Measurements from ENCODE around the gene PALMD. TPM values are rescaled to one million over a fixed set of nuclear protein-coding genes. Genes with fewer than 3 reads are reported as not detected.

The PALMD gene
- polyA plus RNA-seq, 1 donor: 4.6 TPM

- Histone ChIP-seq H3K4me3 (ENCODE audit: low read length) (no peak overlapping the region), H3K36me3 (ENCODE audit: control insufficient read depth, insufficient read depth, low read length) (no peaks in the 10 kb centered on the region), H3K4me1 (ENCODE audit: control insufficient read depth, insufficient read depth, low read length) (no peaks in the 10 kb centered on the region), H3K27me3 (ENCODE audit: control insufficient read depth, insufficient read depth, low read length) (no peaks in the 10 kb centered on the region), H3K27ac (ENCODE audit: low read length) (no peak overlapping the region), H3K9me3 (ENCODE audit: control insufficient read depth, low read depth, low read length) (no peaks in the 10 kb centered on the region)
- no CpG with 5 or more reads among the region's 4 CpGs for WGBS (ENCODE audit: insufficient coverage, low lambda C conversion rate)
- no peak for DNase-seq
Observed at GRCh38 chr1:99682291-99682751, 36.4 kb downstream of the PALMD start.

GRCh38 chr1:99685516-99686180 lies 39.7 kb downstream of the PALMD start:
- WGBS (ENCODE audit: insufficient coverage, low lambda C conversion rate): no CpG with 5 or more reads among the region's 6 CpGs
- DNase-seq: peak; percentile 38 to 52
- no peak overlapping the region for H3K27ac ChIP-seq (ENCODE audit: low read length)

GRCh38 chr1:99691175-99691574 lies 45.3 kb downstream of the PALMD start:
- H3K27me3 ChIP-seq (ENCODE audit: control insufficient read depth, insufficient read depth, low read length): peaks cover 2% of the 10 kb centered on the region
- no peak for DNase-seq
- WGBS (ENCODE audit: insufficient coverage, low lambda C conversion rate): 83% methylated on average over 1 of the region's 2 CpGs
- H3K36me3 ChIP-seq (ENCODE audit: control insufficient read depth, insufficient read depth, low read length): no peaks in the 10 kb centered on the region
- no peaks in the 10 kb centered on the region for H3K9me3 ChIP-seq (ENCODE audit: control insufficient read depth, low read depth, low read length)
- no peaks in the 10 kb centered on the region for H3K4me1 ChIP-seq (ENCODE audit: control insufficient read depth, insufficient read depth, low read length)
- H3K4me3 ChIP-seq (ENCODE audit: low read length): no peak overlapping the region
- no peak overlapping the region for H3K27ac ChIP-seq (ENCODE audit: low read length)

More at GRCh38 chr1:99685516-99686180, 39.7 kb downstream of the PALMD start:
- Histone ChIP-seq H3K9me3 (ENCODE audit: control insufficient read depth, low read depth, low read length) (no peaks in the 10 kb centered on the region), H3K27me3 (ENCODE audit: control insufficient read depth, insufficient read depth, low read length) (no peaks in the 10 kb centered on the region), H3K4me1 (ENCODE audit: control insufficient read depth, insufficient read depth, low read length) (no peaks in the 10 kb centered on the region), H3K36me3 (ENCODE audit: control insufficient read depth, insufficient read depth, low read length) (no peaks in the 10 kb centered on the region), H3K4me3 (ENCODE audit: low read length) (no peak overlapping the region)

- Histone ChIP-seq H3K4me3 (ENCODE audit: low read length) (no peak overlapping the region), H3K27me3 (ENCODE audit: control insufficient read depth, insufficient read depth, low read length) (peaks cover 2% of the 10 kb centered on the region), H3K36me3 (ENCODE audit: control insufficient read depth, insufficient read depth, low read length) (no peaks in the 10 kb centered on the region), H3K9me3 (ENCODE audit: control insufficient read depth, low read depth, low read length) (no peaks in the 10 kb centered on the region), H3K27ac (ENCODE audit: low read length) (no peak overlapping the region), H3K4me1 (ENCODE audit: control insufficient read depth, insufficient read depth, low read length) (no peaks in the 10 kb centered on the region)
- DNase-seq: no peak
- no CpG with 5 or more reads among the region's 2 CpGs for WGBS (ENCODE audit: insufficient coverage, low lambda C conversion rate)
Observed at GRCh38 chr1:99696616-99697015, 50.7 kb downstream of the PALMD start.

GRCh38 chr1:99697580-99697979 lies 51.7 kb downstream of the PALMD start:
- no CpG with 5 or more reads among the region's 1 CpG for WGBS (ENCODE audit: insufficient coverage, low lambda C conversion rate)
- H3K27ac ChIP-seq (ENCODE audit: low read length): no peak overlapping the region
- H3K9me3 ChIP-seq (ENCODE audit: control insufficient read depth, low read depth, low read length): no peaks in the 10 kb centered on the region
- H3K36me3 ChIP-seq (ENCODE audit: control insufficient read depth, insufficient read depth, low read length): no peaks in the 10 kb centered on the region
- H3K27me3 ChIP-seq (ENCODE audit: control insufficient read depth, insufficient read depth, low read length): no peaks in the 10 kb centered on the region
- DNase-seq: no peak
- no peak overlapping the region for H3K4me3 ChIP-seq (ENCODE audit: low read length)
- no peaks in the 10 kb centered on the region for H3K4me1 ChIP-seq (ENCODE audit: control insufficient read depth, insufficient read depth, low read length)

GRCh38 chr1:99700020-99700419 lies 54.1 kb downstream of the PALMD start:
- Histone ChIP-seq H3K4me3 (ENCODE audit: low read length) (no peak overlapping the region), H3K9me3 (ENCODE audit: control insufficient read depth, low read depth, low read length) (no peaks in the 10 kb centered on the region), H3K36me3 (ENCODE audit: control insufficient read depth, insufficient read depth, low read length) (no peaks in the 10 kb centered on the region), H3K4me1 (ENCODE audit: control insufficient read depth, insufficient read depth, low read length) (no peaks in the 10 kb centered on the region), H3K27me3 (ENCODE audit: control insufficient read depth, insufficient read depth, low read length) (no peaks in the 10 kb centered on the region), H3K27ac (ENCODE audit: low read length) (no peak overlapping the region)
- DNase-seq: no peak
- 94% methylated on average over 3 of the region's 3 CpGs for WGBS (ENCODE audit: insufficient coverage, low lambda C conversion rate)

GRCh38 chr1:99702221-99702620 lies 56.3 kb downstream of the PALMD start:
- no peak overlapping the region for H3K27ac ChIP-seq (ENCODE audit: low read length)
- H3K4me3 ChIP-seq (ENCODE audit: low read length): no peak overlapping the region
- H3K36me3 ChIP-seq (ENCODE audit: control insufficient read depth, insufficient read depth, low read length): no peaks in the 10 kb centered on the region
- H3K9me3 ChIP-seq (ENCODE audit: control insufficient read depth, low read depth, low read length): no peaks in the 10 kb centered on the region
- no peaks in the 10 kb centered on the region for H3K27me3 ChIP-seq (ENCODE audit: control insufficient read depth, insufficient read depth, low read length)
- DNase-seq: no peak
- no peaks in the 10 kb centered on the region for H3K4me1 ChIP-seq (ENCODE audit: control insufficient read depth, insufficient read depth, low read length)

- H3K9me3 ChIP-seq (ENCODE audit: control insufficient read depth, low read depth, low read length): no peaks in the 10 kb centered on the region
- 72% methylated on average over 4 of the region's 17 CpGs for WGBS (ENCODE audit: insufficient coverage, low lambda C conversion rate)
- H3K27ac ChIP-seq (ENCODE audit: low read length): no peak overlapping the region
- no peaks in the 10 kb centered on the region for H3K27me3 ChIP-seq (ENCODE audit: control insufficient read depth, insufficient read depth, low read length)
- no peak for DNase-seq
- no peak overlapping the region for H3K4me3 ChIP-seq (ENCODE audit: low read length)
- no peaks in the 10 kb centered on the region for H3K36me3 ChIP-seq (ENCODE audit: control insufficient read depth, insufficient read depth, low read length)
- no peaks in the 10 kb centered on the region for H3K4me1 ChIP-seq (ENCODE audit: control insufficient read depth, insufficient read depth, low read length)
Observed at GRCh38 chr1:99704356-99704816, 58.5 kb downstream of the PALMD start.

GRCh38 chr1:99705385-99705784 lies 59.5 kb downstream of the PALMD start:
- H3K4me3 ChIP-seq (ENCODE audit: low read length): no peak overlapping the region
- no peak overlapping the region for H3K27ac ChIP-seq (ENCODE audit: low read length)
- H3K4me1 ChIP-seq (ENCODE audit: control insufficient read depth, insufficient read depth, low read length): no peaks in the 10 kb centered on the region
- no peak for DNase-seq
- no peaks in the 10 kb centered on the region for H3K27me3 ChIP-seq (ENCODE audit: control insufficient read depth, insufficient read depth, low read length)
- peaks cover 4% of the 10 kb centered on the region for H3K36me3 ChIP-seq (ENCODE audit: control insufficient read depth, insufficient read depth, low read length)
- H3K9me3 ChIP-seq (ENCODE audit: control insufficient read depth, low read depth, low read length): no peaks in the 10 kb centered on the region

GRCh38 chr1:99707535-99708142 lies 61.7 kb downstream of the PALMD start:
- 0% methylated on average over 1 of the region's 4 CpGs for WGBS (ENCODE audit: insufficient coverage, low lambda C conversion rate)
- no peaks in the 10 kb centered on the region for H3K4me1 ChIP-seq (ENCODE audit: control insufficient read depth, insufficient read depth, low read length)

GRCh38 chr1:99710994-99711393 lies 65.1 kb downstream of the PALMD start:
- WGBS (ENCODE audit: insufficient coverage, low lambda C conversion rate): 100% methylated on average over 1 of the region's 4 CpGs
- no peaks in the 10 kb centered on the region for H3K27me3 ChIP-seq (ENCODE audit: control insufficient read depth, insufficient read depth, low read length)
- H3K9me3 ChIP-seq (ENCODE audit: control insufficient read depth, low read depth, low read length): no peaks in the 10 kb centered on the region
- no peak for DNase-seq
- H3K4me1 ChIP-seq (ENCODE audit: control insufficient read depth, insufficient read depth, low read length): no peaks in the 10 kb centered on the region
- peaks cover 7% of the 10 kb centered on the region for H3K36me3 ChIP-seq (ENCODE audit: control insufficient read depth, insufficient read depth, low read length)
- H3K4me3 ChIP-seq (ENCODE audit: low read length): no peak overlapping the region
- no peak overlapping the region for H3K27ac ChIP-seq (ENCODE audit: low read length)

More at GRCh38 chr1:99707535-99708142, 61.7 kb downstream of the PALMD start:
- Histone ChIP-seq H3K9me3 (ENCODE audit: control insufficient read depth, low read depth, low read length) (no peaks in the 10 kb centered on the region), H3K4me3 (ENCODE audit: low read length) (no peak overlapping the region), H3K27me3 (ENCODE audit: control insufficient read depth, insufficient read depth, low read length) (no peaks in the 10 kb centered on the region), H3K27ac (ENCODE audit: low read length) (no peak overlapping the region), H3K36me3 (ENCODE audit: control insufficient read depth, insufficient read depth, low read length) (peaks cover 5% of the 10 kb centered on the region)
- peak; percentile 16 to 35 for DNase-seq
